Measurements from ENCODE around the gene PFDN2. TPM values are rescaled to one million over a fixed set of nuclear protein-coding genes. Genes with fewer than 3 reads are reported as not detected.
"Not testable (repeated sequence)": the region's sequence is repeated elsewhere in the genome, so short reads cannot be mapped to it uniquely, and the experiment has no call there.

The PFDN2 gene
- polyA plus RNA-seq, 3 donors: 70.5 to 94.2 (median 71.9) TPM

DNA sequence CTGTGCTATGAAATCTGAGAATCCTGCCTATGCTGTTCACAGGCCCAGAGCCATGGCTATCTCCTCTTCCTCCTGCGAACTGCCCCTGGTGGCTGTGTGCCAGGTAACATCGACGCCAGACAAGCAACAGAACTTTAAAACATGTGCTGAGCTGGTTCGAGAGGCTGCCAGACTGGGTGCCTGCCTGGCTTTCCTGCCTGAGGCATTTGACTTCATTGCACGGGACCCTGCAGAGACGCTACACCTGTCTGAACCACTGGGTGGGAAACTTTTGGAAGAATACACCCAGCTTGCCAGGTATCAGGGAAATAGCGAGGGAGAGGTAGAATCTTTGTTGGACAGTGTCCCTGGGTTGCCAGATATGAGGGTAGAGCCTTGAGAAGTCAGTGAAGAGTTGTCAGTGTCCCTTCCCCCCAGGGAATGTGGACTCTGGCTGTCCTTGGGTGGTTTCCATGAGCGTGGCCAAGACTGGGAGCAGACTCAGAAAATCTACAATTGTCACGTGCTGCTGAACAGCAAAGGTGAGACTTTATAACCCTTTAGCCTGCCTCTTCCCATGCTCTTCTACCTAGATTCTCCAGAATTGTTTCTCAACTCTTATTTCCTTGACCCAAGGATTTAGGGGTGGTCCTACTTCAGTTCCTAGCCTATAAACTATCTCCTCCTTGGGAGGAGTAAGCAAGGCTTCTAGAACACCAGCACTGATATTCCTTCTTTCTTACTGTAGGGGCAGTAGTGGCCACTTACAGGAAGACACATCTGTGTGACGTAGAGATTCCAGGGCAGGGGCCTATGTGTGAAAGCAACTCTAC, 1.5 kb upstream of the PFDN2 start:
- peak in 2 of 11 donors; percentile 26 to 36 for DNase-seq (ENCODE audit: extremely low read depth in 1 of 11, low read depth in 9 of 11, low spot score in 4 of 11)

DNA sequence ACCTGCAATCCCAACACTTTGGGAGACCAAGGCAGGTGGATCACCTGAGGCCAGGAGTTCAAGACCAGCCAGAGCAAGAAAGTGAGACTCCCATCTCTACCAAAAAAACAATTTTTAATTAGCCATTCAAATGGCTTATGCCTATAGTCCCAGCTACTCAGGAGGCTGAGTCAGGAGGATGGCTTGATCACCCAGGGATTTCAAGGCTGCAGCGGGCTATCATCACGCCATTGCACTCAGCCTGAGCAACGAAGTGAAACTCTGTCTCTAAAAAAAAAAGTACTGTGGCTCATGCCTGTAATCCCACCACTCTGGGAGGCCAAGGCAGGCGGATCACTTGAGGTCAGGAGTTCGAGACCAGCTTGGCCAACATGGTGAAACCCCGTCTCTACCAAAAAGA, 1.9 kb downstream of the PFDN2 start:
- not testable (repeated sequence) for DNase-seq (ENCODE audit: extremely low read depth in 1 of 11, low read depth in 9 of 11, low spot score in 4 of 11)

DNA sequence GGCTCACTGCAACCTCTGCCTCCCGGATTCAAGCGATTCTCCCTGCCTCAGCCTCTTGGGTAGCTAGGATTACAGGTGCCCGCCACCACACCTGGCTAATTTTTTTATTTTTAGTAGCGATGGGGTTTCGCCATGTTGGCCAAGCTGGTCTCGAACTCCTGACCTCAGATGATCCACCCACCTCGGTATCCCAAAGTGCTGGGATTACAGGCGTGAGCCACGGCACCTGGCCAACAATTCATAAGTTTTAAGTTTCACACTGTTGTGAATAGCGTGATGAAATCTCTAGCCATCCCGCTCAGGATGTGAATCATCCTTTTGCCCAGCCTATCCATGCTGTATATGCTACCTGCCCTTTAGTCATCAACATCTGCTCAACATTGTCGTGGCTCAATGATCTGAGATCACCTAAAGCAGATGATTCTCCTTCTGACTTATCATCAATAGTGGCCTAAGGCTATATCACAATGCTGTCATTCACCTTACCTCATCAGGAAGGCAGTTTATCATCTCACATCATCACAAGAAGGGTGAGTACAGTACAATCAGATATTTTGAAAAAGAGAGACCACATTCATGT, 2.6 kb downstream of the PFDN2 start:
- DNase-seq (ENCODE audit: extremely low read depth in 1 of 11, low read depth in 9 of 11, low spot score in 4 of 11): no peak

DNA sequence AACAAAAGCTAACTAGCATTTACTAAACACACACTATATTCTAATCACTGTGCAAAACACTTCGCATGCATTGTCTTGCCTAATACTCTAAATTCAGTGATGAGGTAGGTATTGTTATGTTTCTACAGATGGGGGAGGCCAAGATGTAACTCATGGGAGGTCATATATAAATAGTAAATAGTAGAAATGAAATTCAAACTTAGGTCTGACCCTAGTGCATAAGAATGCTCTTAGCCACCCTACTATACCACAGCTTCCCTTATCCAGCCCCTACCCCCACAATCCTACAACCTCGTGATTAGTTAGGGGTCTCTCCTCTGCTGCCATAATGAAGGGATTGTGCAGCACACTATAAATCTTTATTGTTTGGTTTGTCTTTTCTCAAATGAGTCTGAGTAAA, 3.3 kb downstream of the PFDN2 start:
- no peak for DNase-seq (ENCODE audit: extremely low read depth in 1 of 11, low read depth in 9 of 11, low spot score in 4 of 11)

DNA sequence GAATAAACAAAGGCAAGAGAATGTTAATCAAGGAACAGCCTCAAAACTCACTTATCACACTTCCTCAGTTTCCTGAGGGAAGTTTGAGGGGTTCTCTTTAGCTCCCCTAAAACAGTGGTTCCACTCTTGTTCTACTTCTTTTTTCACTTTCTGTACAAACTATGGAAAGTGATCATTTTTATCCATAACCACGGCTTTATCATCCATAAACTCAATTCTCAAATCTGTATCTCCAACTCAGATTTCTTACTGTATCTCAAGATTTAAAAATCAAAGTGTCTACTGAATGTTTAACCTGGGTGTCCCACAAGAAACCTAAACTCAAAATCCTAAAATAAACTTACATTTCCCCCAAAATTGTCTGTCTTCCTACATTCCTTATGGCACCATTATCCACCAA, 3.9 kb downstream of the PFDN2 start:
- DNase-seq (ENCODE audit: extremely low read depth in 1 of 11, low read depth in 9 of 11, low spot score in 4 of 11): no peak

DNA sequence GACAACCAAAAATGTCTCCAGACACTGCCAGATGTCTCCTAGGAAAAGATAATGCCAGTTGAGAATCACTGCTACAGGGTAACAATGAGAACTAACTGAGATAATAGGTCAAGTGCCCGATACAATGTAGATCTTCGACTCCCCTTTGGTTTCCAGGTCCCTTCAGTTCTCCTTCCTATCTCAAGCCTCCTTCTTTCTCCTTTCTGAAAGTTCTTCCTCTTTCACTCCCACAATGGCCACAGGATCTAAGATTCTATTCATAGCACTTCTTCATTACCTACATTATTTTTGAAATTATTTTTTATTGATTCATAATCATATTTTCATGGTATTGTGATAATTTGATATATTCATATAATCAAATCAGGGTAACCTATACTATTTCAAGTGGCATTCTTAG, 6.3 kb downstream of the PFDN2 start:
- DNase-seq (ENCODE audit: extremely low read depth in 1 of 11, low read depth in 9 of 11, low spot score in 4 of 11): no peak

DNA sequence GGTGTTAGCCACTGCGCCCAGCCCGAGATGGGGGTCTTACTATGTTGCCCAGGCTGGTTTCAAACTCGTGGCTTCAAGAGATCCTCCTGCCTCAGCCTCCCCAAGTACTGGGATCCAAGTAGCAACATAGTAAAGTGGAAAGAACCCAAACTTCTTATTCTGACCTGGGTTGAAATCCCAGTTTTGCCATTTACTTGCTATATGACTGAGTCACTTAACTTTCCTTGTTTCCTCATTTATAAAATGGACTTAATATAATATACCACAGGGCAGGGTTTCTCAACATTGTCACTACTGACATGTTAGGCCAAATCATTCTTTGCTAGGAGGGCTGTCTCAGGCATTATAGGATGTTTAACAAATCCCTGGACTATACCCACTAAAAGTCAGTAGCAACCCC, 6.7 kb downstream of the PFDN2 start:
- DNase-seq (ENCODE audit: extremely low read depth in 1 of 11, low read depth in 9 of 11, low spot score in 4 of 11): no peak

DNA sequence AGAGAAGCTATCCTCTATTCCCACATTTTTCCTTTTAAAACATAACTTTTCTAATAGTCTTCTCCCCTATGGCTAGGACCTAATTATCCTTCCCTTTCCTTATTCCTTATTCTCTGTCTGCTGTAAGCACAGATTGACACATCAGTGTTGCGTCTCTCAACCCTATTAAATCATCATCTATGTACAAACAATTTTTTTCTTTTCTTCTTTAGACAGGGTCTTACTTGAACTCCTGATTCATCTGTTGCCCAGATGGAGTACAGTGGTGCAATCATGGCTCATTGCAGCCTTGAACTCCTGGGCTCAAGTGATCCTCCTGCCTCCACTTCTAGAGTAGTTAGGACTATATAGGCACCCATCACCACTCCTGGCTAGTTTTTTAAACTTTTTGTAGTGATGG, 11.4 kb downstream of the PFDN2 start:
- no peak for DNase-seq (ENCODE audit: extremely low read depth in 1 of 11, low read depth in 9 of 11, low spot score in 4 of 11)

DNA sequence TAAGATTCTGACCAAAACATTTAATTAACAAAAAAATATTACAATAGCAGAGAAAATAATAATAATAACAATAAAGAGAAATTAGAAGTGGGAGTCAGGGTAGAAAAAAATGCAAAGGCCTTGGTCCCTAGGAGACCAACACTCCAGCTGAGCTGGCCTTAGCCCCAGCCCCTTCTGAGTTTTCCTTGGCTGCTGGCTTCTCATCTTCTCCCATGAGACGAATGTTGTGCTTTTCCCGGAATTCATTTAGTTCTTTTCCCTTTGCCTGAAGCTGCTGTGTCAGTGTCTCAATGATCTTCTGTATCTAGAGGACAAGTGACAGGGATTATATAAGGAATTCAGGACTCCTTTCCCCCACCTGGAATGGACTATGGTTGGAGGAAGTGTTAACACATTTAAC, 17.3 kb downstream of the PFDN2 start:
- DNase-seq (ENCODE audit: extremely low read depth in 1 of 11, low read depth in 9 of 11, low spot score in 4 of 11): no peak

DNA sequence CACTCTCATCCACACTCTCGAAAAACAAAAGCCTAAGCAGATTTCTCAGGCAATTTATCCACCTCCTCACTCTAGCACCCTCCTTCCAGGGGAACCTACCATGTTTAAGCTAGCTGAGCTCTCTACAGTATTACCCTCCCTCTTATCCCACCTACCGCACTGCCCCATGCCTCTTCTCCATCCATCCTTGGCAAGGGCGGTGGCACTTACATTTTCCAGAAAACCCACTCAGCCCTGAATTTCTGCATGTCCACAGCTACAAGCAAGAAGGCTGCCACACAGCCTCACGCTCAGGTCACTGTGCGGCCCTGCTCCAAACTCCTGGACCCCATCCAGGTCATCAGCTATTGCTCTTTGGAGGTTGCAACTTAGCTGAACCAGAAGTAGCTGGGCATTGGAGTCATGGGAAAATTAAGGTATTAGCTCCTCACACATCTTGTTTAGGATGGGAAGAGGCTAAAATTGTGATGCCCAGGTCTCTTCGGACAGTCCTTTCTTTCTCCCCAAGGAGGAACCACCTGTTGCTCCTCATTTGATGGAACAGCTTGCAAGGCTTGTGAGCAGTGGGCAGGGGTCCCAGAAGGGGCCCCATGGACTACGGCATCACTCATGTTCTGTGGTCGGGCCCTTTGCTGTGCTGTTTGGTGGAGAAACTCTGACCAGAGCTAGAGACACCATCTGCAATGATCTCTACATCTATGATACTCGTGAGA, 18.6 kb downstream of the PFDN2 start:
- no peak for DNase-seq (ENCODE audit: extremely low read depth in 1 of 11, low read depth in 9 of 11, low spot score in 4 of 11)

DNA sequence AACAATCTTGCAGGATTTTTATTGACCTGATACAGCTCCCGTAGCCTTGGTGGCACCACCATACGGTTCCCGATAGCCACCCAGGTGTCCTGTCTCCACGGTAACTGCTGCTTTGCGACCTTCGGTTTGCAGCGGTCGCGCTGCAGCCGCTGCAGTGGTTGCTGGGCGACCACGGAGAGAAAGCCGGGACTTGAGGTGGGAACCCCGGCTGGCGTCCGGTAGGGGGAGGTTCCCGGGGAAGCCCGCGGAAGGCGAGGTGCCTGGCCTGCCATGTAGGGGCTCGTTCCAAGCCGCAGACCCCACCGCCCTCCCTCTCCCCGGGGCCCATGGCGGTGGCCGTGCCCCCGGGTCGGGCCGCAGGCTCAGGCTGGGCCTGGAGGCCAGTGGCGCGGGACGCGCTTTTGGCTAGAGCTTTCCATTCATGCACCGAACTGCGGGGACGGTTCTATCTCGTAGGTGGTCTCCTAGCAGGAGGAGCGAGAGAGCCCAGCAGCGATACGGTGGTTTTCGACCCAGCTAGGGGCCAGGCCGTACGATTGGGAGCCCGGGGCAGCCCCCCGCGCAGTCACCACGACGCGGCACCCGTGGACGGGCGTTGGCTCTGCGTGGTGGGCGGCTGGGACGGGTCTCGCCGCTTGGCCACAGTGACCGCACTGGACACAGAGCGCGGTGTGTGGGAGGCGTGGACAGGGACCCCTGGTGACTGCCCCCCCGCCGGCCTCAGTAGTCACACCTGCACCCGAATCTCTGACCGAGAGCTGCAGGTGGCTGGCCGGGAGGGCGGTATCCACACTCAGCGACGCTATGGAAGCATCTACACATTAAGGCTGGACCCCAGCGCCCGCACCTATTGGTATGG, 19.4 kb downstream of the PFDN2 start, which contains the start of gene KLHDC9:
KLHDC9 (plus strand) TSS at position 152 of the 859 bp plus-strand sequence; CDS start at position 327, 175 bp downstream.
- DNase-seq (ENCODE audit: extremely low read depth in 1 of 11, low read depth in 9 of 11, low spot score in 4 of 11): peak in 9 of 11 donors; percentile 66 to 86 (median 80)

DNA sequence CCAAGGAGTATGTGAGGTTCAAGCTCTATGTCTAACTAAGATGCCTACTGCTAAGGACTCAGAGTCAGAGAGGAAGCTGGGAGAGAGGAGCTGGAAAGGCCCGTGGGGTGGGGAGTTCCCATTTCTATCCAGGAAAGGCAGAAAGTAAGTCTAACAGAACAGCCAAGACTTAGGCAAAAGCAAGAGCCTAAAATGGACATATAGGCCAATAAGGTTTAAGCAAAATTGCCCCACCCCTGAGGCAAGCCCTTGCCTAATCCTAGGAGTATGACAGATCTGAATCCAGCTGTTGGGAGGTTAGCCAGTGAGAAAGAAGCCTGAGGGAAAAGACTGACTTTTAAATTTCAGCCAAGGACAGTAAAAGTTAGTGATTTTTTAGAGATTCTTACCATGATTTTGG, 21.3 kb downstream of the PFDN2 start:
- DNase-seq (ENCODE audit: extremely low read depth in 1 of 11, low read depth in 9 of 11, low spot score in 4 of 11): no peak

DNA sequence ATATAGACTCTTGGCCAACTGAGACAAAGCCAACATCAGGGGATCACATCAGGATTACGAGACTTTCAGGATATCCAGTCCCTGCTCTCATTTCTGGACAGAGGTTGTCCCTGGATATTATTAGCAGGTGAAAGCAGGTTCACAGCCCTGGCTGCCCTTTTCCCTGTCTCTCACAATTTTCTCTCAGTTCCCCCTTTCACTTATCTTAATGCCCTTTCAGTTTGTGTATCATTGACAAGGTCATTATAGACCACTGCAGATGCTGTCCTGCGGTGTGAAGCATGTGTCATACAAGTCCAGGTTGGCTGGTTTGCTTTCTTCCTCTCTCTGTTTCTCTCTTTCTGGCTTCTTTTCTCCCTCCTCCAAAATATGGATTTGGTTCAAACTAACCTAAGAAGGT, 21.8 kb downstream of the PFDN2 start:
- DNase-seq (ENCODE audit: extremely low read depth in 1 of 11, low read depth in 9 of 11, low spot score in 4 of 11): no peak

DNA sequence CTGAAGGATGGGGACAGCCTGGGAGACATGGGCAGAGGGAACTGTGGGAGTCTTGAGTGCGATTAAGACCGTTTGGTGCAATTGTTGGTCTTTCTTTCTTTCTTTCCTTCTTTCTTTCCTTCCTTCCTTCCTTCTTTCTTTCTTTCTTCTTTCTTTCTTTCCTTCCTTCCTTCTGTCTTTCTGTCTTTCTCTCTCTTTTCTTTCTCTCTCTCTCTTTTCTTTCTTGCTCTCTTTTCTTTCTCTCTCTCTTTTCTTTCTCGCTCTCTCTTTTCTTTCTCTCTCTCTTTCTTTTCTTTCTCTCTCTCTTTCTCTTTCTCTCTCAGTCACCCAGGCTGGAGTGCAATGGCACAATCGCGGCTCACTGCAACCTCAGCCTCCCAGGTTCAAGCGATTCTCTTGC, 22.6 kb downstream of the PFDN2 start:
- DNase-seq (ENCODE audit: extremely low read depth in 1 of 11, low read depth in 9 of 11, low spot score in 4 of 11): no peak

DNA sequence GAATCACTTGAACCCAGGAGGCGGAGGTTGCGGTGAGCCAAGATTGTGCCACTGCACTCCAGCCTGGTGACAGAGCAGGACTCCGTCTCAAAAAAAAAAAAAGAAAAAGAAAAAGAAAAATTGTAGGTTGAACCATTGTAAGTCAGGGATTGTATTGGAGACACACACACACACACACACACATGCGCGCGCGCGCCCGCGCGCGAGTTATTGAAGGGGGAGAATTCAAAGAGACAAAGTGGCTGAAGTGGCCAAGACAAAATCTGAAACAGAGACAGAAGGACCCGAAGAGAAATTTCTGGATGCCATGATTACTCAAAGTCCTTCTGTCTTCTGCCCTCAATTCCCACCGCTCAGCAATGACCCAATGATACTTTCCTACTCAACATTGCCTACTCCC, 23.4 kb downstream of the PFDN2 start:
- no peak for DNase-seq (ENCODE audit: extremely low read depth in 1 of 11, low read depth in 9 of 11, low spot score in 4 of 11)

DNA sequence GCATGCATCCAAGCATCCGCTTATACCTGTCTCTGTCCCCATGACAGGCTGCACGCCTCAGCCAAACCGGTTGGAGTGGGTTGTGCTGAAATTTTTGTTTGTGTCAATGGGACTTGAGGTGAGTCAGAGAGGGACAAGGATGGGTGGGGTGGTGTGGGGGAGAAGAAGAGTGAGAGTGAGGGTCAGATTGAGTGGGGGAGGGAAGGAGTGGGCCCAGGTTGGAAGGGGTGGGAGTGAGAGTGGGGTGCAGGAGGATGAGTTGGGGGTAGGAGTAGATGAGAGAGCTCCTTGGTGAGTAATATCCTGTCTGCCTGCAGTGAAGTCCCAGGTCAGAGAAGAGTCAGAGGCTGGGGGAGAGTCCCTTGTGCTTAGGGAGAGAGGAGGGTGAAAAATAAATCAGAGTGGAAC, 25.2 kb downstream of the PFDN2 start:
- DNase-seq (ENCODE audit: extremely low read depth in 1 of 11, low read depth in 9 of 11, low spot score in 4 of 11): no peak

DNA sequence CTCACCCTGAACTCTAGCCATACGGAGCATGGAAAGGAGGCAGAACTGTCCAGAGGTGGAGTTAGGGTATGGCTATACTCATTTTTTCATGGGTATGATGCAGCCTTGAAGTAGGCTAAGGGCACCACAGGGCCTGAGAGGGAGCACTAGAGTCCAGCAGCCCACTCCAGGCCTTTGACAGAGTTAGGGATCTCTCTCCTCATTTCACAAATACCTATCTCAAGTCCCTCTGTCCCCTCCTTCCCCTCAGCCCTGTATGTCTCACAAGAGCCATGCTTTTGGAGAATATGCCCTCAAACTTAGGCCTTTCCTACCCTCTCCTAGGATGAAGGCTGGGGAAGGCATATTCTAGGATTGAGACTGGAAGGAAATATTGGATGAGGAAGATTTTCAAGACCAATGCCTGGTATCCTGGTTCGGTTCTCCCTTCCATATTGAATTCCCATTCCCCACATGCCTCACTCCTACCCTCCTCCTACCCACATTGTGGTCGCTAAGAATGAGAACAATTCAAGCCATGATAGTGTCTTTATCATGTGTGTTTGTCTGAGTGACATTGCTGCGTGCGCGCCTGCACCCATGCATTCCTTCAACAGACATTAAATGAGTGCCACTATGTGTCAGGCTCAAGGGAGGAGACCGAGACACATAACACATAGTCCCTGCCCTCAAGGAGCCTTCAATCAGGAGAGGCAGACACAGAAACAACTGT, 25.9 kb downstream of the PFDN2 start:
- no peak for DNase-seq (ENCODE audit: extremely low read depth in 1 of 11, low read depth in 9 of 11, low spot score in 4 of 11)

DNA sequence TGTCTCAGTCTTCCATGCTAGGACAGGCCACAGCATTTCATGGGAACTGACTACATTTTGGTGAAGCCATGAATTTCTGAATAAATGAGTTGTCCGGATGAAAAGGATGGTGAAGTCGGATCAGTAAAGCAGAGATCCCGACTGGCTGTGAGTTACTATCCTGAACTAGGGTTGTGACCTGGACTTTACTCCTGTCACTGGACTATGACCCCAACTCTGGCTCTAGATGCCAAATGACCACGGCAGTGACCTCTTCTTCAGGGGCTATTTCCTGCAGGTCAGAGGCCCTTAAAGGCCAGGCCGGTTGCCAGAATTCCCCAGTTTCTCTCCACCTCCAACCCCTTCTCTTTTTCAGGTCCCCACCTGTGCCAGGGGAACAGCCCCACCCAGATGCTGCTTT, 26.7 kb downstream of the PFDN2 start:
- DNase-seq (ENCODE audit: extremely low read depth in 1 of 11, low read depth in 9 of 11, low spot score in 4 of 11): no peak

DNA sequence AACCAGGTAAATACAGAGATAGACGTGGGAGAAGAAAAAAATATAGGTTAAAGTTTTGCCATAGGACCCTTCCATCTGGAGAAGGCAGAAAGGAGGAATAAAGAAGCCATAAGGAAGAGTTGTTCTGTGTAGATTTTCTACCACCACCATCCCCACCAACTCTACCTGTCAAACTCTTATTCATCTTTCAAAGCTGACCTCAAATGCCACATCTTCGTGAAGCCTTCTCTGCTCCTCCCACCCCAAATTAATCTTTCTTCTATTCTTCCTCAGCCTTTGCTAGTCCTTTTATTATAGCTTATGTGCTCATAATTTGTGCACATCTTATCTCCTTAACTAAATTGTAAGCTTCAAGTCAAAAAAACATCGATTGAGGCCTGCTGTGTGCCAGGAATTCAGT, 27.2 kb downstream of the PFDN2 start:
- DNase-seq (ENCODE audit: extremely low read depth in 1 of 11, low read depth in 9 of 11, low spot score in 4 of 11): no peak
